Left colon (tissue), 2 donors: ENCODE results near the gene CLCN3. TPM values are rescaled to one million over a fixed set of nuclear protein-coding genes. Genes with fewer than 3 reads are reported as not detected.
"Not testable (repeated sequence)": the region's sequence is repeated elsewhere in the genome, so short reads cannot be mapped to it uniquely, and the experiment has no call there.

Source experiments
- ATAC-seq: fragments of 200-7000 bp; cut with Tn5 transposase; one replicate; pipeline ENCODE4 v1.9.1; 2020; ENCODE audit warnings: mild to moderate bottlenecking, moderate library complexity
- DNase-seq, 2 donors: peaks; one replicate each; pipeline ENCODE4 v3.0.0-alpha.2; 2020
- intact Hi-C, 2 donors: fragments of 100-400 bp; cut with DNase I in 1 of 2; cut with micrococcal nuclease in 1 of 2; formaldehyde crosslinking; loops; one replicate each; pipeline versions ENCODE4 v1.11.2 to v1.14.0; 2022; cut with DNase I, micrococcal nuclease
- long read RNA-seq: library from polyadenylated mRNA; unstranded; transcript quantifications from one replicate; pipeline ENCODE4 v2.0.0, GENCODE V29; 2021
- total RNA-seq, 2 donors: library from RNA; stranded (reverse); fragmentation: NEBNext Ultra II Directional; extraction: Animal tissue kit (Norgen Biotek cat#: 25700); gene quantifications; one replicate each; pipeline ENCODE4 v1.2.1, GENCODE V29; 2021
- donor health status: DM: no; HTN: no; CAD: no.
- donor health status: DM: yes; HTN: yes; CAD: no.

Gene CLCN3
- 100 to 1,000 TPM; 116 to 131 TPM for total RNA-seq
- long read RNA-seq, full-length matches to known transcripts: 38 of 95 reads
- long read RNA-seq, partial matches to known transcripts: 48 of 95 reads
- long read RNA-seq, other reads (novel, unspliced or antisense): 9 of 95 reads

DNA sequence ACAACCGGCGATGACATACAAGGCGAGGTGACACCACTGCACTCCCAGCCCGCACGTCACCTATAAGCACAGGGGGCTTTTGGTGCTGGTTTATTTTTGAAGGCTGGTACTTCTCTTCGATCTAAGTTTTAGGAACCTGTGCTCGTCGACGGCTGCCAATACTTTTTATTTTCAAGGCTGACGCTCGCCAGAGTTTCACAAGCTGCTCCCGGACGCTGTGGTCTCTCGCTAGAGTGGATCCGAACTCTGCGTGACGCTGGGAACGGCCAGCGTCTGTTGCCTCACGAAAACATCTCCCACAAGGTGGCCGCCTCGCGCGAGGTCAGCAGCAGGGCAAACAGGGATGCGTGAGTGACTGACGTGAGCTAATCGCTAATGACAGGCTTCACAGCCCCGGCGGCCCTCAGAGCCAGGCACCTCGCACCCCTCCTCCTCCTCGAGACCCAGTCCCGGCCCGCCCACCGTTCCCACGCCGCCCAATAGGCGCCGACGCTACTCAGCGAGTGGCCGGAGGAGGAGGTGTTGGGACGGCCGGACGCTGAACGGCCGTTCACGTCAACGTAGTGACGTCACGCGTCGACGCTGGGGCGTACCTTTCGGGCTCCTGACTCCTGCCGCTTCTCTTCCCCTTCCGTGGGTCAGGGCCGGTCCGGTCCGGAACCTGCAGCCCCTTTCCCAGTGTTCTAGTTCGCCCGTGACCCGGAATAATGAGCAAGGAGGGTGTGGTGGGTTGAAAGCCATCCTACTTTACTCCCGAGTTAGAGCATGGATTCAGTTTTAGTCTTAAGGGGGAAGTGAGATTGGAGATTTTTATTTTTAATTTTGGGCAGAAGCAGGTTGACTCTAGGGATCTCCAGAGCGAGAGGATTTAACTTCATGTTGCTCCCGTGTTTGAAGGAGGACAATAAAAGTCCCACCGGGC lies at the start of gene CLCN3:
TSS of gene CLCN3 (plus strand) at position 621 of the 922 bp plus-strand sequence. CDS start 15,351 bp downstream, outside the sequence.
- intact Hi-C loops: loop anchor here in 1 of 2 donors (5.0 kb wide), 1 partner anchor 42 kb away; no protein-coding TSS in a partner anchor
- ATAC-seq: peak; percentile 89
- peak; percentile 99 for DNase-seq

DNA sequence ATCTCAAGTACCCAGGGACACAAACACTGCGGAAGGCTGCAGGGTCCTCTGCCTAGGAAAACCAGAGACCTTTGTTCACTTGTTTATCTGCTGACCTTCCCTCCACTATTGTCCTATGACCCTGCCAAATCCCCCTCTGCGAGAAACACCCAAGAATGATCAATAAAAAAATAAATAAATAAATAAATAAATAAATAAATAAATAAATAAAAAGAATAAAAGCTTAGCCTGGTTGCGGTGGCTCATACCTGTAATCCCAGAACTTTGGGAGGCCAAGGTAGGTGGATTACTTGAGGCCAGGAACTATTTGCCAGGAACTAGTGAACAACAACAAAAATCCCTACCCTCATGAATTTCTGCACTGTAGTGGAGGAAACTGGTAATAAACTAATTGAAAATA lies 49.4 kb upstream of the CLCN3 start:
- DNase-seq, intact Hi-C loops, ATAC-seq: not testable (repeated sequence)

DNA sequence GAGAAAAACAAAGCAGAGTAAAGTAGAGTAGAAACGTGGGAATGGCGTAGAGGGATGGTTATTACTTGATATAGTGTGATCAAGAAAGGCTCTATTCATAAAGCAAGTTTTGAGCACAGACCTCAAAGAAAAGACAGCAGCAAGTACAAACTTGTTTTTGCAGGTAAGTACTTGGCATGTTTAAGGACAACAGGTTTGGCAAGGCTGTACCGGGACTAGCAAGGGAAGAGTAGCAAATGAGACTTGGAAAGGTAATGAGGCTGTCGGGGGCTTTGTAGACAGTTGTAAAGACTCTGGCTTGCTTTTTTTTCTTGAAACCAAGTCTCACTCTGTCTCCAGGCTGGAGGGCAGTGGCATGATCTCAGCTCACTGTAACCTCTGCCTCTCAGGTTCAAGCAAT lies 48.9 kb upstream of the CLCN3 start:
- DNase-seq (no peak), ATAC-seq (no peak)
- intact Hi-C loops: no loop called here

DNA sequence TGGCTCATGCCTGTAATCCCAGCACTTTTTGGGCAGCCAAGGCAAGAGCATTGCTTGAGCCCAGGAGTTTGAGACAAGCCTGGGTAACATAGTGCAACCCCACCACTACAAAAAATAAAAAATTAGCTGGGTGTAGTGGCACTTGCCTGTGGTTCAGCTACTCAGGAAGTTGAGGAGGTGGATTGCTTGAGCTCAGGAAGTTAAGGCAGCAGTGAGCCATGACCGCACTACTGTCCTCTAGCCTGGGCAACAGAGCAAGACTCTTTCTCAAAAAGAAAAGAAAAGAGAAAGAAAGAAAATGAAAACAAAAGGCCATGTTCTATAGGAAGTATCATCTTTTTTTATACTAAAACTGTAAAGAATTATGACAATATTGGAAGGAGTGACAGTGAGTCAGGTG lies 46.5 kb upstream of the CLCN3 start:
- ATAC-seq (no peak), DNase-seq (no peak)
- intact Hi-C loops: no loop called here

DNA sequence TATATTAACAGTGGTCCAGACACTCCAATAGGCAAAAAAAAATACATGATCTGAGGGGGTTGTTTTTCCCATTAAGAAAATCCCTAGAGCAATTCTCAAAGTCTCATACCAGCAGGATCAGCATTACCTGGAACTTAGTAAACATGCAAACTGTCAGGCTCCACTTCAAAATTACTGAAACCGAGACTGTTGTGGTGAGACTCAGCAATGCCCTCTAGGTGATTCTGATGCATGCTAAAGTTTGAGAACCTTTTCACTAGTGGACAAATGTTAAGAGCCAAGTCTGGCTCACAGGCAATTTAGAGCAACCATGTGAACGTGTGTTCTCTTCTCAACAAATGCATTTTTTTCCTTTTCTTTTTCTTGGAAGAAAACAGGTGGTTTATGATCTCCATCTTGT lies 38.2 kb upstream of the CLCN3 start:
- DNase-seq (no peak), ATAC-seq (no peak)
- intact Hi-C loops: no loop called here

DNA sequence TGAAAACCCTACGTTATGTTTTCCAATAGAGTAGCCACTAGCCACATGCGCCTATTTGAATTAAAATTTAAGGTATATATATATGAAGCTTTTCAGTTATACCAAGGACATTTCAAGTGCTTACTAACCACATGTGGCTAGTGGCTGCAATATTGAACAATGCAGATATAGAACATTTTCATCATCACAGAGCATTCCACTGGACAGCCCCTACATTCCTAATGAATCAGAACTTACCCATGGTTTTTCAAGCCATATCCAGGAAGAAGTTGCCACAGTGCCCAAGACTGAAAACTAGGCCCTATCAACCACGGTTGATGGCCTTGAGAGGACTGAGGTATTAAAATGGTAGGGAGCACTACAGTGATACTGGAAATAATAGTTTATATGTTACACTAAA lies 37.7 kb upstream of the CLCN3 start:
- ATAC-seq (no peak), DNase-seq (no peak)
- intact Hi-C loops: no loop called here

DNA sequence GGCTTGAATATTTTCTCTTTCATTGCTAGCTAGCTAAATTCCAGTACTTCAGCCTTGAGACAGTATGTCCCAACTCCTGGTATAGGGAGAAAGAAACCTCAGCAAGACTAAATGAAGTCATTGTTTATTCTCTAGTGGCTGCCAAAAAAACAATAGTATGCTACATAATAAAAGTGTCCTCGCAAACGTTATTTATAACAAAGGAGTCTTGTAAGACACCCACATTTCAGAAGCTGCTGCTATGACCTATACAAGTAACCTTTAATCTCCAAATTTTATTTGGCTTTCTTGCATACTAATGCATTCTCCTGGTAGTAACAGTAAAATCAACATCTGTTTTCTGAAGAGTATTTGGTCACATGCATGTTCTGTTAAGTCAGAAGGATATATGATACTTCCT lies 36.8 kb upstream of the CLCN3 start:
- intact Hi-C loops: no loop called here
- ATAC-seq (no peak), DNase-seq (no peak)

DNA sequence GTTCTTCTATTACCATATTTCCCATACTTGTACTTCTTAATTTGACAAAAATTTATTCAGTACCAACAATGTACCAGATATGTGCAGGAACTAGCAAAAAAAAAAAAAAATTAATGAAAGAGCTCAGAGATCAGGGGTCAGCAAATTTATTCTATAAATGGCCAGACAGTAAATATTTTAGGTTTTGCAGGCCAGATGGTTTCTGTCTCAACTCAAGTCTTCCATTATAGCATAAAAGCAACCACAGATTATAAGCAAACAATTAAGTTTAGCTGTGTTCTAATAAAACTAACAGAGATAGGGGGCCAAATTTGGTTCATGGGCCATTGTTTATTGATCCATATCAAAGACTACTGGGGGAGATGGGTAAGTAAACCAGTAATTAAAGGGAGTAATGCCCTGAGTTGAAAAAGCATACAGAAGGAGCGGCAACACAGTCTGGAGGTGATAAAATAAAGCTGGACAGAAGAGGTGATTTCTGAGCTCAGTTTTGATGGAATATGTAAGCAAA lies 27.3 kb upstream of the CLCN3 start:
- intact Hi-C loops: no loop called here
- no peak for ATAC-seq
- no peak for DNase-seq

DNA sequence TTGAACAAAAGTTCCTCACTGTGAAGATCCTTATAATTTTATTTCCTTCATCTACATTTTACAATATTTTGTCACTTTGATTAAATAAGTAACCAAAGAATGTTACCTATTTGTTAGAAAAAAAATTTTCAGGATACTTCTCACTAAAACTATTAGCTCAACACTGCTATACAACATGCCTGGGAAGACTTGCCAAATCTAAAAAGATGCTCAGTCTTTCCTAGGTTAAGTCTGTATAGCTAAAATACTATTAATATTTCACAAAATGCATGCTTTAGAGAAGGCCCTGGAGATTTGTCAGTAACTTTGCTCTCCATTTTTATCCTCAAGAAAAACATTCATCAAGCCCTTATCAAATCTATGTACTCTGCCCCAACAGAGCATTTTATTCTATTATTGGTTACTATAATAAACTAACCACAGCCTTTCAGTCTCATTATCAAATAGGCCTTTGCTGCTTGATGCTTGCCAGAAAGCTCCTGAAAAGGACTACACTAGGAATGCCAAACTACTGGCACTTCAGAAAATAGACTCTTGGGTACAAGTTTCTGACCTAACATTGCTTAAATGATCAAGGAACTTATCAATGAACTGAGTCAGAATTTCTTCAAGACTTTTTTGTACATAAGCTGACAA lies 25.7 kb upstream of the CLCN3 start:
- no peak for ATAC-seq
- intact Hi-C loops: no loop called here
- no peak for DNase-seq

DNA sequence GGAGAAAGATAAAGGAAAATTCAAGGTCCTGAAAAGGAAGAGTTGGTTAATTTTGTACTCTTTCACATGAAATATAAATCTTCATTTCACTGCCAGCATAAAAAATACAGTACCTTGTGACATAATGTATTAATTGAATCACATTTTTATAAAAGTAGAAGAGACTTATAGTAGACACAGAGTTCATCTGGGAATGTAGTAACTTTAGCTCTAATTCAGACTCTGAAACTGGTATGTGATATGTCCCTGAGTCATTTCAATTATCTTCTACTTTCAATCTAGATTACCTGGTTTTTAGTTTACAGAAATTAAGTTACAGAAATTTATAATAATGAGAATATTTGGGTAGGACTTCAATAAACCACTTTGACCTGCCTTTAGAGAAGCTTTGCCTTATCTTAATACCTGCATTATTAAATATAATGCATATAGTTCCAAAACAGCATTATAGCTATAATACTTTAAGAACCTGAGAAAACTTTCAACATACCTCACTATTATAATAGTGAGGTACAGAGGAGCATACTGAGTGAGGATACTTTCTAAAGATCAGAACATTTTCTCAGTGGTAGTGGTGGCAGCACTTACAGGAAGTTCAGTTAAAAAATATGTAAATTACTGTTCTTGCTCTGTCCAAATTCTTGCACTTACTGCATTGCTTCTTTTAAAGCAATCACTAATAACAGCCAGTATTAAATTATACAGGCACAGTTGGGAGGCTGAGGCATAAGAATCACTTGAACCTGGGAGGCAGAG lies 19.2 kb upstream of the CLCN3 start:
- intact Hi-C loops: no loop called here
- ATAC-seq (no peak), DNase-seq (no peak)

DNA sequence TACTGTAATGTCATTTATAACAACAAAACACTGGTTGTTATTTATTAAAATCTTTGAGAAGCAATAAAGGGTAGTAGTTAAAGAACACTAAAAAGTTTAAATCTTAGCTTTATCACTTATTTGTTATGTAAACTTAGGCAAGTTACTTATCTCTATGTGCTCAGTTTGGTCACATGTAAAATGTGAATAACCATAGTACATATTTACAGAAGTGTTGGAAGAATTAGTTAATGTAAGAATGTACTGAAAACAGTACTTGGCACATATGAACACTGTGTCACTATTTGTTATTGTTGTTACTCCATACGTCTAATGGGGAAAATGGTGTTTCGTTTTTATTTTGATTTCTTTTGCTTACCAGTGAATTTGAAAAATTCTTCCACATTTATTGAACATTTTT lies 17.1 kb upstream of the CLCN3 start:
- DNase-seq: no peak
- ATAC-seq: no peak
- intact Hi-C loops: no loop called here

DNA sequence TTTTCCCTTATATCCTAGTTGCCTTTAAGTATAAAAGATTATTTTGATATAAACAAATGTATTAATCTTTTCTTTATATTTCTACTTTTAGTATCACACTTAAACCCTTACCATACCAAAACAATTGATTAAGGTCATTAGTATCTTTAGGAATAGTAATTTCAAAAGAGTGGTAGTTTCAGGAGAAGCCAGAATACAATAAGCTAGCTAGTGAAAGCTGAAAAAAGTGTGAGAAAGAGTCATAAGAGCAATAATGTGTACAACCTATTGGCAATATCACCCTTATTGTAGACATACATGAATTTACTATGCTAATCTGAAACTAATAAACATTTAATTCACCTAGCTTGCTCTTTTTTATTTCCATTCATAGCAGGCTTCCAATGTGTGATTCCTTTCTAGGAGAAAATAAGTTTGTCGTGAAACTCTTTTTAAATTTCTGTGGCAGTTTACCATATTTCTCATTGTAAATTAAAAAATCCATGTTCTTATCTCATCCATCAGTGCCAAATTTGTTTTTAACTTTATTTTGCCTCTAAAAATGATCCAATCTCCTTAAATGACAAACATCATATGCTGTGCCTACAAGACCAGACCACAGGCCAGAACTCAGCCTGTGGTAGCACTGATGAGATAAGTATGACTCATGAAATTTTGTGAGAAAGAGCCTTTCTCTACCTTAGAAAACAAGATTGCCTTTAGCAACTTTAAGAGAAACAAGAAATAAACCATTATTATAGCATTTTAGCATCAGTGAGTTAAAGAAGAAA lies 16.1 kb upstream of the CLCN3 start:
- intact Hi-C loops: no loop called here
- no peak for DNase-seq
- ATAC-seq: no peak

DNA sequence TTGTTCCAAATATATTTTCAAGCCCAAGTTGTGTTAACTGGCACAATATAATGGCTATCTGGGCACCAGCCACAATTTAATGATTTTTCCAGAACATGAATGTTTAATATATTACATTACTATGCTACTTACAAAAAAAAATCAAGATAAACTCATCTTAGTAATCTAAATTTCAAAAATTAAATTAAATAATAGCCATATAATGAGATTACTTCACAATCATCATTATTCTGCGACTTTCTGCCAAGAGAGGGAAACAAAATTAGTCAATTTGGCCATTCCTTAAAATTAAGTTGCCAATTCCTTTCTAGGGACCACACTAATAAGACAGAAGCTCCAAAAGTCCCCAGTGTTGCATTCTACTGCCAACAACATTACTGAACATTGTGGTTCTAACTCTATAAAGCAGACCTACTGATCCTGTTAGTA lies 15.5 kb upstream of the CLCN3 start:
- ATAC-seq (no peak), DNase-seq (no peak)
- intact Hi-C loops: no loop called here

DNA sequence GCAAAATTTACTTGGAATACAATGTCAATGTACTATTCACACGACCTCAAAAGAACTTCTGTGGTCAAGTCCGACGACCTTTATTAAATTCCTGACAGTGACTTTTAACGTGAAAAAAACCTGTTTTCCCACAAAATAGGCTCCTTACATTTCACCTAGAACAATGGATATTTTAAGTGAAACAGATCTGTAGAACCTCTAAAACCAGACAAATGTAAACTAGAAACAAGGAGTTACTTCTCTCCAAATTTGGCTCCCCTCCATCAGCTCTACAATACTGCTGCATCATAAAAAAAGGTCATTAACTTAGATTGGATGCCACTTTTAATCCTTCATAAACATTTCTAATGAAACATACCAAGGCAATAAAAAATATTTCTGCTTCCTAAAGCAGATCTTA lies 9.2 kb upstream of the CLCN3 start:
- intact Hi-C loops: no loop called here
- ATAC-seq (no peak), DNase-seq (no peak)

DNA sequence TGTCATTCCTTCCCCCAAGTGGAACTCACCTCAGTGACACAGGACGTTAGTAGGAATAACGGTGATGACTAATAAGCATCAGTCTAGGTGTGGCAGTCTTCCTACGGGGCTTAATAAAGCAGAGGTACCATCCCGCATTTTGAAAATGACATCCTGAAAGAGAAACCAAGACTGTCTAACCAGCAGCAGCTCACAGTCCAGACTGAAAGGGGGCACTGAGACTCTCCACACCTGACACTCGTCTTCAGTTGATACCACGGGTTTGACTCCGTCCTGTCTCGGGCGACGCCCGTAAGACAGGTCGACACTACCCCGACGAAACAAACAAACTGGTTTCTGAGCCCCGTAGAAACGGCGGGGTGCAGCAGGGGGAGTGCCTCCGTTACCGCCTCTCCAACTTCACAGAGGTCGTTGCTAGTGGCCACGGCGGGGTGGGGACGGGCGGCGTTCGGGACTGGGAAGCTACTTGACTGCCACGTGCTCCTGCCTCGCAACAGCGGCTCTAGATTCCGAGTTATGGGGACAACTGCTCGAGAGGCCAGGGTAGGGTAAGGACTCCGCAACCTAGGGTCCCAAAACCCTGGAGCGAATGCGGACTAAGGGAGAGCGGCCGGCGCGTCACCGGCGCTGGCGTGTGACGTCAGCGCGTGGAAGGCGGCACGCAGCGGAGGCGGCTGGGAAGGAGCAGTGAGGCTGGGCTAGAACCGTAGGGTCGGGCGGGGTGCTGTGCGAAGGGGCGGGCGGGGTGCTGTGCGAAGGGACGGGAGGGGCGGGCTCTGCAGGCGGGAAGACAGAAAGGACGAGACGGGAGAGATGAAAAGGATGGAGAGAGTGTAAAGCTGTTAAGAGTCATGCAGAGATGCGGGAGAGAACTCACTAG lies 8.1 kb upstream of the CLCN3 start, which contains the start of gene NEK1:
TSS of gene NEK1 (minus strand) at position 593 of the 880 bp plus-strand sequence. CDS start 9,953 bp downstream, outside the sequence.
- ATAC-seq (peak; percentile 89), DNase-seq (peak; percentile 88 to 91)
- intact Hi-C loops: no loop called here

DNA sequence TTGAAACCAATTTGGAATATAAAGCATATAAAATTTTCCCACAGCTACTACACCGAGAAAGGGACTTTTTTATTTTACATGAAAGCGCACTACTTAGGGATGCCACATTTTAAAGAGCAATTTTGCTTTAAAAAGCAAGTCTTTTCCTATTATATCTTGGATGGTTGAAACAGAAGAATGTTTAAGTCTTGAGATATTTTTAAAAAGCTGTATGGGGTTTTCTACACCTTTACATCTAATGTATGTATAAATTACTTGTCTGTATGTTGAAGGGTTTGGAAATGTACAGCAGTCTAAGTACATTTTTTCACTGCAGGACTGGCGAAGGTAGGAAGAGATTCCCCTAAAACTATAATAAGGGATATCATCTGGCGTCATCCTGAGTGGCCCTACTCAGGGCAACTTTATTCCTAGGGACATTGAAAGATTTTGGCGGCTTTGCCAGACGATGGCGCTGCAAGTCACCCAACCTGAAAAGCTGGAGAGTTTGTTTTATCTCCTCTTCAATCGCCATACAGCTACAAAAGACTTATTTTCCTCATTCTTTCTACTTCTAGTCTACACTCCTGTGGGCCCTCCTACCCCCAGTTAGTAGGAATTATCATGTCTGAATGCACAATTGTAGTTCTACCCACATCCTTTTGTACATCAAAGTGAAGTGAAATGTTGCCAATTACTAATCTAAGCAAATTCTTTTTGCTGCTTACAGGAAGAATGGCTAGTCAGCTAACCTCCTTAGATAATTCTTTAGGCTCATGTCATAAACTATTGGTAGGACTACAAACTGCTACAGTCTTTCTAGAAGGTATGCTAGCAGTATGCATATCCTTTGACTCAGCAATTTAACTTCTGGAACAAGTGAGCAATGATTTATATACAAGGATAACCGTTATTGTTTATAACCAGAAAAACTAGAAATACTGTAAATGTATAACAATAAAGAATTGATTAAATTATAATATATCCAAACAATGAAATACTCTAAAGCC lies 7.2 kb upstream of the CLCN3 start:
- peak; percentile 57 for ATAC-seq
- intact Hi-C loops: no loop called here
- peak; percentile 72 to 80 for DNase-seq
